Transverse colon (tissue), 4 donors: ENCODE measurements around the gene DRD3. TPM values are rescaled to one million over a fixed set of nuclear protein-coding genes. Genes with fewer than 3 reads are reported as not detected.

Source experiments
- DNase-seq: peaks from one replicate; pipeline ENCODE4 v3.0.0-alpha.2; 2019
- H3K27ac ChIP-seq, 4 donors: fragments of 200-600 bp; sonication (generic); 2 replicates each; pipeline ENCODE4 v1.5.1; 2016 to 2018; ENCODE audit warnings: inconsistent platforms in 4 of 4
- H3K27me3 ChIP-seq: fragments of 200-600 bp; sonication (generic); 2 replicates; pipeline ENCODE4 v1.5.1; 2017; ENCODE audit warnings: inconsistent platforms
- H3K36me3 ChIP-seq, 4 donors: fragments of 200-600 bp; sonication (generic); 2 replicates each; pipeline ENCODE4 v1.5.1; 2017 to 2019; ENCODE audit warnings: inconsistent platforms in 4 of 4
- H3K4me1 ChIP-seq, 4 donors: fragments of 200-600 bp; sonication (generic); 2 replicates each; pipeline ENCODE4 v1.5.1; 2017 to 2020; ENCODE audit warnings: inconsistent platforms in 4 of 4
- H3K4me3 ChIP-seq, 4 donors: fragments of 200-600 bp; sonication (generic); 1 replicate in 1 of 4; 2 replicates in 3 of 4; pipeline versions ENCODE4 v1.5.1 to v1.6.1; 2017 to 2019; ENCODE audit warnings: inconsistent platforms in 4 of 4
- H3K9me3 ChIP-seq, 2 donors: fragments of 200-600 bp; sonication (generic); 2 replicates each; pipeline ENCODE4 v1.5.1; 2017 to 2019; ENCODE audit warnings: inconsistent platforms in 2 of 2
- EP300 ChIP-seq: sonication (generic); formaldehyde crosslinking; IDR thresholded peaks from one replicate; pipeline ENCODE4 v1.6.1; 2017; ENCODE audit warnings: antibody characterized with exemption, low read depth
- POLR2A ChIP-seq: fragments of 450-650 bp; IDR thresholded peaks from one replicate; pipeline ENCODE4 v1.6.1; 2016; ENCODE audit warnings: antibody characterized with exemption, mild to moderate bottlenecking, moderate library complexity
- POLR2AphosphoS5 ChIP-seq, 3 donors: sonication (generic); formaldehyde crosslinking; IDR thresholded peaks; one replicate each; pipeline ENCODE4 v1.6.1; 2016; ENCODE audit warnings: antibody characterized with exemption in 3 of 3
- WGBS, 2 donors: methylation state at CpG; one replicate each; pipeline ENCODE4 v1.1.5; 2018; ENCODE audit warnings: low coverage in 1 of 2; 5-methylcytosine and 5-hydroxymethylcytosine counted together
- in situ Hi-C, 4 donors: fragments of 200-750 bp; cut with MboI; loops; one replicate each; pipeline versions ENCODE4 v1.15.0 to v1.15.1; 2017; ENCODE audit warnings: low sequenced_read_pairs in 3 of 4, low pct_ligation_motif_present in 1 of 4, low pct_unique_long_range_greater_than_20kb in 1 of 4
- intact Hi-C: fragments of 100-400 bp; cut with DNase I; formaldehyde crosslinking; loops from one replicate; pipeline ENCODE4 v1.15.1; 2023; ENCODE audit warnings: low total_unique reads
- total RNA-seq, 4 donors: library from RNA; depleted of rRNA; stranded (reverse); fragments of >200 nt; gene quantifications; one replicate each; pipeline ENCODE4 v1.1.0, GENCODE V29; 2016
- TF ChIP-seq, protein P1 (sequence below), 5 experiments: fragments of 200-600 bp in 3 of 5; fragments of 450-650 bp in 2 of 5; sonication (generic) in 3 of 5; IDR thresholded peaks; 1 replicate in 2 of 5; 2 replicates in 3 of 5; pipeline ENCODE4 v1.5.1; 2016 to 2017; ENCODE audit warnings: antibody characterized with exemption in 5 of 5, inconsistent platforms in 3 of 5, mild to moderate bottlenecking in 2 of 5, moderate library complexity in 1 of 5

The DRD3 gene
- total RNA-seq, 4 donors from 2014 or later, result not detected

DNA sequence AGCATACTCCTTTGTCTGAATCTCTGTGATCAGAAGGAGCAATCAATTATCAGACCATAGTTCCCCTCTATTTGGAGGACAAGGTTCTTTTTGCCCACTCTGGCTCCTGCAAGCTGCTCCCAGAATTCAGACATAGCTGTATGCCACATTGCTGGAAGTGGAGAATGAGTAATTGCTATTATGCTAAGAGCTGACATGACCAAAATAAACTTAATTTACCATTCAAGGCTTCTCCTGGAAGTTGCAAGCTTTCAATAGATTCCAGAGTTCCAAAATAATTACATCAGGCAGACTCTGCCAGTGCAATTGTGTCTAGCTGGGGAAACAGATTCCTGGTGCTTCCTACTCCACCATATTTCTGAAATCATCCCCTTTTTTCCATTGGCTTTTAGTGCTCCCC, 7.6 kb upstream of the DRD3 start:
- DNase-seq, result no peak
- H3K27ac ChIP-seq, result no peak overlapping the region
- TF ChIP-seq POLR2AphosphoS5 (IDR thresholded peaks at IDR 0.05), result no peak
- no peak for TF ChIP-seq POLR2A
- TF ChIP-seq EP300, result no peak
- TF ChIP-seq, protein P1, sequence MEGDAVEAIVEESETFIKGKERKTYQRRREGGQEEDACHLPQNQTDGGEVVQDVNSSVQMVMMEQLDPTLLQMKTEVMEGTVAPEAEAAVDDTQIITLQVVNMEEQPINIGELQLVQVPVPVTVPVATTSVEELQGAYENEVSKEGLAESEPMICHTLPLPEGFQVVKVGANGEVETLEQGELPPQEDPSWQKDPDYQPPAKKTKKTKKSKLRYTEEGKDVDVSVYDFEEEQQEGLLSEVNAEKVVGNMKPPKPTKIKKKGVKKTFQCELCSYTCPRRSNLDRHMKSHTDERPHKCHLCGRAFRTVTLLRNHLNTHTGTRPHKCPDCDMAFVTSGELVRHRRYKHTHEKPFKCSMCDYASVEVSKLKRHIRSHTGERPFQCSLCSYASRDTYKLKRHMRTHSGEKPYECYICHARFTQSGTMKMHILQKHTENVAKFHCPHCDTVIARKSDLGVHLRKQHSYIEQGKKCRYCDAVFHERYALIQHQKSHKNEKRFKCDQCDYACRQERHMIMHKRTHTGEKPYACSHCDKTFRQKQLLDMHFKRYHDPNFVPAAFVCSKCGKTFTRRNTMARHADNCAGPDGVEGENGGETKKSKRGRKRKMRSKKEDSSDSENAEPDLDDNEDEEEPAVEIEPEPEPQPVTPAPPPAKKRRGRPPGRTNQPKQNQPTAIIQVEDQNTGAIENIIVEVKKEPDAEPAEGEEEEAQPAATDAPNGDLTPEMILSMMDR (IDR thresholded peaks at IDR 0.05), result no peak
- no peaks in the 10 kb centered on the region for H3K36me3 ChIP-seq
- no peaks in the 10 kb centered on the region for H3K4me1 ChIP-seq
- H3K27me3 ChIP-seq, result no peaks in the 10 kb centered on the region
- in situ Hi-C loops (no loop called here), intact Hi-C loops (no loop called here)
- no peaks in the 10 kb centered on the region for H3K9me3 ChIP-seq
- no peak overlapping the region for H3K4me3 ChIP-seq

DNA sequence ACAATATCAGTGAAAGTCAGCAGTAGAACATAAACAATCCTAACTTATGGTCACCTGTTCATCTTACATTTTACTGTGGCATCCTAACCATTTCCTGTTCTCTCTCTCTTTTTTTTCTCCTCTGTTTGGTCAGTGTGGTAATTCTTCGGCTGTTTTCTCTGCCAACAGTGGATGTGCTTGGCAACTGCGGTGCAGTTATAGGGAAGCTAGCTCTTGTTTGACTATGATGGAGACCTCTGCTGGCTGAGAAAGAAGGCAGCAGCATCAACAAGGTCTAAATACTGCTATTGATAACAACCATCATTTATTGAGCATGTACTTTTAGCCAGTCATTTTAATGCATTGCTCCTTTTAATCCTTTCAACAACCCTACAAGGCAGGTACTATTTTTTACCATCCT, 723 bp upstream of the DRD3 start:
- H3K9me3 ChIP-seq, result no peaks in the 10 kb centered on the region
- no peaks in the 10 kb centered on the region for H3K36me3 ChIP-seq
- H3K27ac ChIP-seq, result no peak overlapping the region
- no peaks in the 10 kb centered on the region for H3K4me1 ChIP-seq
- in situ Hi-C loops, result no loop called here
- 17 to 18% methylated on average over 2 of the region's 2 CpGs for WGBS, 2 donors
- TF ChIP-seq EP300 (no peak), POLR2A (no peak)
- TF ChIP-seq, protein P1 (IDR thresholded peaks at IDR 0.05), result no peak
- H3K27me3 ChIP-seq, result no peaks in the 10 kb centered on the region
- H3K4me3 ChIP-seq, result no peak overlapping the region
- intact Hi-C loops, result no loop called here
- no peak for DNase-seq

DNA sequence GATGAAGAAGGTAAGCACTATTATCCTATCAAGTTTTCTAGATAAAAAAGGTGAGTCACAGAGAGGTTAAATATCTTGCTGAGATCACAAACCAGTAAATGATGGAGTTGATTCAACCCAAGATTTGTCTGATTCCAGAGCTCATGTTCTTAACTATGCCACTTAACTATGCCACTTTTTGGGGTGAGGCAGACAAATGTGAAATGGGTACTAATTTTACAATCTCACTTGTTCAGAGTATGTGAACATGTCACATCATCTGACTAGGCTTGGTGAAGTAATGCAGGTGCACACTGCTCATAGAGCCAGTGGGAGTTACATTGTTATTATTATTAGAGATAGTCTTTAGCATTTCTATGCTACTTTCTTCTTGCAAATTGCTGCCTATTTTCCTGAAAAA, 2.0 kb downstream of the DRD3 start:
- Histone ChIP-seq H3K4me1 (no peaks in the 10 kb centered on the region), H3K4me3 (no peak overlapping the region), H3K27ac (no peak overlapping the region), H3K27me3 (no peaks in the 10 kb centered on the region), H3K36me3 (no peaks in the 10 kb centered on the region), H3K9me3 (no peaks in the 10 kb centered on the region)
- intact Hi-C loops (no loop called here), in situ Hi-C loops (no loop called here)
- no peak for DNase-seq
- no peak for TF ChIP-seq POLR2AphosphoS5 (IDR thresholded peaks at IDR 0.05)
- TF ChIP-seq, protein P1 (IDR thresholded peaks at IDR 0.05), result no peak
- no peak for TF ChIP-seq POLR2A
- no peak for TF ChIP-seq EP300

DNA sequence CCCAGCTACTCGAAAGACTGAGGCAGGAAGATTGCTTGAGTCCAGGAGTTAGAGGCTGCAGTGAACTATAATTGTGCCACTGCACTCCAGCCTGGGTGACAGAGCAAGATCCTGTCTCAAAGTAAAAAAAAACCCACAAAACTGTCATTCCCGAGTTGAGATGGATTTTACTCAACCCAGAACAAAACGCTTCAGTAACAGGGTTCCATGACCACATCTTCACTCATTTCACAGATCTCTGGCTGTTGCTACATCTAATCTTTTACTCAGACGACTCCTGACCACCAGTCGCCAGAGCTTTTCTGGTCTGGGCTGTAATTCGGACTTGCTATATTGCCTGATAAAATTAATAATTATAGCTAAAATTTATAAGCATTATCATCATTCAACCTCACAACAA, 2.4 kb downstream of the DRD3 start:
- intact Hi-C loops, result no loop called here
- Histone ChIP-seq H3K9me3 (no peaks in the 10 kb centered on the region), H3K27me3 (no peaks in the 10 kb centered on the region), H3K4me3 (no peak overlapping the region), H3K36me3 (no peaks in the 10 kb centered on the region), H3K27ac (no peak overlapping the region), H3K4me1 (no peaks in the 10 kb centered on the region)
- in situ Hi-C loops, result no loop called here
- no peak for DNase-seq
- 67 to 76% methylated on average over 3 to 6 of the region's 6 CpGs for WGBS, 2 donors
- TF ChIP-seq EP300 (no peak), POLR2AphosphoS5 (IDR thresholded peaks at IDR 0.05) (no peak)
- TF ChIP-seq, protein P1 (IDR thresholded peaks at IDR 0.05), result no peak
